ENCODE results near the gene MPEG1. TPM values are rescaled to one million over a fixed set of nuclear protein-coding genes. Genes with fewer than 3 reads are reported as not detected.

The MPEG1 gene
- total and polyA plus RNA-seq, 3 donors from 2014 or later: 0.87 to 12.1 (median 3.8) TPM

DNA sequence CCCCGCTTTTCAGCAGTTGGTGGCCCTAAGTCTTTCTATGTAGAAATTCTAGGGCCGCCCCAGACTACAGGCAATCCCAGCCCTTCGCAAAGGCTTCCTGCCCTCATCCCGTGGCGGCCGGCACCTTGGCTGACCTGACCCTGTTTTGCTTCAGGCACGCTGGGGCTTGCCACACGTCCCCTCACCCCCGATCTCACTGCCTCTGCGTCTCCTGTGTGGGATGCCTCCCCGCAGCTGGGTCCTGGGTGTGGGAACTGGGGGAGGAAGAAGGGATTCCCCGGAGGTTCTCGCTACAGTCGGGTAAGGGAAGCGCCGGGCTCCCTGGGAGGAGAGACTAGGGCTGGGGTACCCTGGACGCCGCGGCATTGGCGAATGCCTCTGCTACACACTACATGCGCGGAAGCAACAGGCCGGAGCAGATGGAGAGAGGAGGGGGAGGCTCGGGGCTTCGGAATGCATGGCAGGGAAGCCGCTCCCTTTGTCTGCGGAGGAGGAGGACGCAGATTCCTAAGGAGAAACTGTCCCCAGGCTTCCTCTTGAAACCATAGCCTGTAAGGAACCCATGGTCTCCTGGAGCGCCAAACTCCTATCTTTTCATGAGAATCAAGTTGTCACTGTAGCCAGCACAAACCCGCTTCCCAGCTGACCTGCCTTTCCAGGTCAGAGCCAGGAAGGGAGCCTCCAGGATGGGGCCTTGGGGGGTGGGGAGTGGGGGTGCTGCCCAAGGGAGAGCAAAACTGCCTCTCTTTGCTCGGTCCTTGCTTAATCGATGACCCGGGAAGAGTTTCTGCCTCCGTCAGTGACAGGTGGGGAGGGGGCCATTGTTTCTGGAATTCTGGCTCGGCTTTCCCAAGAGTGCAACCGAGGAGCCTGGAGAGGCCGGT, 39.4 kb downstream of the MPEG1 start:
- DNase-seq: peak; percentile 54
- H3K27me3 ChIP-seq: no peaks in the 10 kb centered on the region
- H3K4me3 ChIP-seq: peak overlapping the region; percentile 69 to 70
- H3K4me1 ChIP-seq: peaks cover 21% of the 10 kb centered on the region
- intact Hi-C loops (cut with DNase I; ENCODE audit: low total_unique reads): loop anchor here (5.0 to 10.0 kb wide), 2 partner anchors 34 to 111 kb away; no protein-coding TSS in a partner anchor
- WGBS, 2 donors: 2 to 4% methylated on average over 24 to 37 of the region's 37 CpGs
- no peak for TF ChIP-seq POLR2A (IDR thresholded peaks at IDR 0.05)
- TF ChIP-seq, protein P1, sequence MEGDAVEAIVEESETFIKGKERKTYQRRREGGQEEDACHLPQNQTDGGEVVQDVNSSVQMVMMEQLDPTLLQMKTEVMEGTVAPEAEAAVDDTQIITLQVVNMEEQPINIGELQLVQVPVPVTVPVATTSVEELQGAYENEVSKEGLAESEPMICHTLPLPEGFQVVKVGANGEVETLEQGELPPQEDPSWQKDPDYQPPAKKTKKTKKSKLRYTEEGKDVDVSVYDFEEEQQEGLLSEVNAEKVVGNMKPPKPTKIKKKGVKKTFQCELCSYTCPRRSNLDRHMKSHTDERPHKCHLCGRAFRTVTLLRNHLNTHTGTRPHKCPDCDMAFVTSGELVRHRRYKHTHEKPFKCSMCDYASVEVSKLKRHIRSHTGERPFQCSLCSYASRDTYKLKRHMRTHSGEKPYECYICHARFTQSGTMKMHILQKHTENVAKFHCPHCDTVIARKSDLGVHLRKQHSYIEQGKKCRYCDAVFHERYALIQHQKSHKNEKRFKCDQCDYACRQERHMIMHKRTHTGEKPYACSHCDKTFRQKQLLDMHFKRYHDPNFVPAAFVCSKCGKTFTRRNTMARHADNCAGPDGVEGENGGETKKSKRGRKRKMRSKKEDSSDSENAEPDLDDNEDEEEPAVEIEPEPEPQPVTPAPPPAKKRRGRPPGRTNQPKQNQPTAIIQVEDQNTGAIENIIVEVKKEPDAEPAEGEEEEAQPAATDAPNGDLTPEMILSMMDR (IDR thresholded peaks at IDR 0.05): no peak
- peak overlapping the region; percentile 37 to 57 for H3K27ac ChIP-seq
- no peaks in the 10 kb centered on the region for H3K9me3 ChIP-seq
- no peaks in the 10 kb centered on the region for H3K36me3 ChIP-seq (ENCODE audit: low read depth, missing control alignments)

DNA sequence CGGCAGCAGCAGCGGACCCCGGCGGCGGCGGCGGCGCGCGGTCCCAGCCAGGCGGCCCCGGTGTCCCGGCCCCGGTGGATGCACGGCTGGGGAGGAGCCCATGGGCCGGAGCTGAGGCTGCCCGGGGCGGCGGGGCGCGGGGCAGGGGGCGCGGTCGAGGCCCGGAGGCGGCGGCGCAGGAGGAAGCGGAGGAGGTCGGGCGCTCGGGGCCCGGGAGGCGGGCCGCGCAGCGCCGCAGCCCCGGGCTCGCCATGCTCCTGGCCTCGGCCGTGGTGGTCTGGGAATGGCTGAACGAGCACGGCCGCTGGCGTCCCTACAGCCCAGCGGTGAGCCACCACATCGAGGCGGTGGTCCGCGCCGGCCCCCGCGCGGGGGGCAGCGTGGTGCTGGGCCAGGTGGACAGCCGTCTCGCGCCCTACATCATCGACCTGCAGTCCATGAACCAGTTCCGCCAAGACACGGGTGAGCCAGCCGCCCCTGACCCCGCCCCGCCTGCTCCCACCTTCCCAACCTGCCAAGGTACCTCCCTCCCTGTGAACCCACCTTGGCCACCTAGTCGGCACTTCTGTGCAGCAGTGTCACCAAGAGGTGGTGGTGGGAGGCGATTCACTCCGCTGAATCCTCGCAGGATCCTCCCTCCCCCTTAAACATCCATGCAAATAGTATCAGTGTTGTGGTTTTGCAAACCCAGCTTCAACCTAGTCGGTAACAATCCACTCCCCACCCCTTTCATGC, 40.2 kb downstream of the MPEG1 start:
- Histone ChIP-seq H3K9me3 (no peaks in the 10 kb centered on the region), H3K27ac (peak overlapping the region; percentile 37 to 57), H3K4me1 (peaks cover 21% of the 10 kb centered on the region), H3K27me3 (no peaks in the 10 kb centered on the region), H3K36me3 (ENCODE audit: low read depth, missing control alignments) (no peaks in the 10 kb centered on the region), H3K4me3 (peak overlapping the region; percentile 69 to 70)
- WGBS, 2 donors: 0% methylated on average over 10 to 37 of the region's 70 CpGs
- peak; percentile 38 for DNase-seq
- no peak for TF ChIP-seq POLR2A (IDR thresholded peaks at IDR 0.05)
- TF ChIP-seq, protein P1 (IDR thresholded peaks at IDR 0.05): no peak
- intact Hi-C loops (cut with DNase I; ENCODE audit: low total_unique reads): loop anchor here (5.0 to 10.0 kb wide), 2 partner anchors 35 to 112 kb away; no protein-coding TSS in a partner anchor

DNA sequence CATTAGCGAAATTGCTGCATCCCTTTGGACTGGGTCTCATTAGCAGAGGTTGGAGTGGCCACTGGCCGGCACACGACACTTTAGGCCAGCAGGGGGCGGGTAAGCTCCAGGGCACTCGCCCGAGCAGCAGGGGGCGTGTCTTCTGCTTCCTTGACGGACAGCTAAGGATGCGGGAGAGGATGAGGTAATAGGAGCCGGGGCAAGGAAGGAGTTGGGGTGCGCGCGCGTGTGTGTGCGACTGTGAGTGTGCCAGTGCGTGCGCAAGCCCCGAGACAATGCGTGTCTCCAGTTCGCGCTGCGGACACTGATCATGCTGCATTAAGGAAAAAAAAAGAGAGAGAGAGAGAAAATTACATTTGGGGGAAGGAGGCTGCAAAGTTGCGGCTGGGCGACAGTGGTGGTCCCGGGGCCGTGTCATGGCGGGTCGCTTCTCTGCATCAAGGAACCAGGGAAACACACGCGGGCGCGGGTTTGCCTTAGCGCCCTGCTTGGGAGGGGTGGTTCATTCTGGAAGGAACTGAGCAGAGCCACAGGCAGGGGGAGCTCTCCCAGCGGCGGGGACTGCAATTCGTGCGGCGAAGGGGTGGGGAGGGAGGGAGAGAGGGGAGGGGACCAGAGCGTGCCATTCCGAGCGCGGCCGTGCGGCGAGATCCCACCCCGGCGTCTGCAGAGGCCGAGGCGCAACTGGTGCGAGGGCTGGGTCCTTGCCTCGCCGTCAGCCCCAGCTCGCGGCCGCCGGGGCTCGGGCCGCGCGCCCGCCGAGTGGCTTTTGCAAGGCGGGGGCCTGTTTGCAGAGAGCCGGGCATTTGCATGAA, 41.0 kb downstream of the MPEG1 start, which contains the start of gene DTX4:
TSS of gene DTX4 (plus strand) at position 625 of the 815 bp plus-strand sequence. CDS start 464 bp downstream, outside the sequence.
- intact Hi-C loops (cut with DNase I; ENCODE audit: low total_unique reads): loop anchor here (5.0 to 10.0 kb wide), 2 partner anchors 36 to 113 kb away; no protein-coding TSS in a partner anchor
- no peaks in the 10 kb centered on the region for H3K9me3 ChIP-seq
- peak within 1 kb of the TSS; percentile 69 to 70 for H3K4me3 ChIP-seq
- WGBS, 2 donors: 1% methylated on average over 33 to 38 of the region's 64 CpGs
- no peaks in the 10 kb centered on the region for H3K27me3 ChIP-seq
- peak; percentile 97 for DNase-seq
- H3K36me3 ChIP-seq (ENCODE audit: low read depth, missing control alignments): no peaks in the 10 kb centered on the region
- TF ChIP-seq, protein P1 (IDR thresholded peaks at IDR 0.05): peak; percentile 83 to 97 (median 95)
- no peak for TF ChIP-seq POLR2A (IDR thresholded peaks at IDR 0.05)
- peaks cover 21% of the 10 kb centered on the region for H3K4me1 ChIP-seq
- H3K27ac ChIP-seq: peak within 1 kb of the TSS; percentile 37 to 68

GRCh38 chr11:59164028-59164427, 48.7 kb downstream of the MPEG1 start:
- no peak overlapping the region for H3K27ac ChIP-seq
- no peaks in the 10 kb centered on the region for H3K4me1 ChIP-seq
- TF ChIP-seq POLR2A (IDR thresholded peaks at IDR 0.05): no peak
- TF ChIP-seq, protein P1 (IDR thresholded peaks at IDR 0.05): no peak
- WGBS, 2 donors: 59 to 63% methylated on average over 3 of the region's 3 CpGs
- H3K4me3 ChIP-seq: no peak overlapping the region
- no peaks in the 10 kb centered on the region for H3K27me3 ChIP-seq
- no peaks in the 10 kb centered on the region for H3K9me3 ChIP-seq
- DNase-seq: no peak
- intact Hi-C loops (cut with DNase I; ENCODE audit: low total_unique reads): no loop called here
- H3K36me3 ChIP-seq (ENCODE audit: low read depth, missing control alignments): no peaks in the 10 kb centered on the region

All from testis (tissue), 3 donors.